ENCODE measurements around the gene OPA3. TPM values are rescaled to one million over a fixed set of nuclear protein-coding genes. Genes with fewer than 3 reads are reported as not detected.

The OPA3 gene
- total and polyA plus RNA-seq, 2 experiments from 2014 or later: 11.5 to 14.5 TPM

DNA sequence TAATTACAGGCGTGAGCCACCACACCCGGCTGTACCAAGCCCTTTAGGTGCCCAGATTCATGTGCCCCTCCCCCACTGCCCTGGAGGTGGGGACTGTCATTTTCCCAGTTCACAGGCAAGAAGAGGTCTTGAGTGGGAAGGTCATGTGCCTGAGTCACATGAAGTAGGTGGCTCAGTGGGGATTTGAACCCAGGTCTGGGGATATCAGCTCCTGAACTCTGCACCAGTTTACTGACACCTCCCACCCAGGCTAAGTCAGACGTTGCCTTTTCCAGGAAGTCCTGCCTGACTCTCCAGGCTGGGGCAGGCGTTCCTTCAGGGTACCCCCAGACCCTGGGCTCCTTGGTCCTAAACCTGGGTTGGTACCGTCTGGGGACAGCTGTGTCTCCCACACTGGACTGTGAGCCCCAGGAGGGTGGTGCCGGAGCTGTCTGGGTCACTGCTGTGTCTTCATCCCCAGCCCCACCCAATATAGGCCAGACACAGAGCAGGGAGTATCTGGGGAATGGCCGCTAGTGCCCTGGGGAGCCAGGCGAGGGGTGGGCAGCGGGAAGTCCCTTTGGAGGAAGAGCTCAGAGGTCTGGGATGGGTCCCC is 68.7 kb downstream of the OPA3 start:
- Mint-ChIP-seq H3K4me3 (no peak overlapping the region), H3K36me3 (ENCODE audit: low read depth) (peaks cover 31% of the 10 kb centered on the region), H3K9me3 (no peaks in the 10 kb centered on the region; the same call in 2 of the 3 replicates), H3K27ac (no peak overlapping the region), H3K27me3 (ENCODE audit: insufficient read depth, low read depth, poor library complexity) (peaks cover 6% of the 10 kb centered on the region), H3K4me1 (peaks cover 8% of the 10 kb centered on the region; the same call in 2 of the 3 replicates)
- Histone ChIP-seq H3K4me1 (ENCODE audit: insufficient read depth) (no peaks in the 10 kb centered on the region), H3K27ac (ENCODE audit: low read depth) (no peak overlapping the region), H3F3A (replicated peaks; ENCODE audit: low read depth) (0 out of 2 replicates have a peak, but pooled peaks cover 10% of the 10 kb centered on the region), H4K20me1 (replicated peaks; ENCODE audit: insufficient read depth) (peaks cover 60% of the 10 kb centered on the region), H3K4me2 (no peak overlapping the region), H2AFZ (no peak overlapping the region), H3K9me2 (ENCODE audit: insufficient read depth) (no peaks in the 10 kb centered on the region), H3K4me3 (no peak overlapping the region), H3K27me3 (ENCODE audit: insufficient read depth) (no peaks in the 10 kb centered on the region), H3K79me2 (replicated peaks; ENCODE audit: insufficient read depth) (peaks cover 73% of the 10 kb centered on the region), H3K36me3 (ENCODE audit: insufficient read depth) (peaks cover 7% of the 10 kb centered on the region)
- no peak for ATAC-seq
- TF ChIP-seq CREB1 (CRISPR knock-in tag; IDR thresholded peaks at IDR 0.05; ENCODE audit: low read depth) (no peak), NANOG (IDR thresholded peaks at IDR 0.05; ENCODE audit: borderline replicate concordance) (no peak), JUNB (IDR thresholded peaks at IDR 0.05; ENCODE audit: unreplicated experiment) (no peak), ZNF462 (CRISPR knock-in tag; IDR thresholded peaks at IDR 0.05) (no peak), ZNF114 (CRISPR knock-in tag; IDR thresholded peaks at IDR 0.05) (no peak), POLR2AphosphoS5 (IDR thresholded peaks at IDR 0.05; ENCODE audit: low read depth) (no peak), EZH2 (IDR thresholded peaks at IDR 0.05; ENCODE audit: low read depth, unreplicated experiment) (no peak)
- no peak for DNase-seq (ENCODE audit: low spot score)

All from GM23338 (cell line).